Caco-2 (cell line): ENCODE data around the gene RBM39. TPM values are rescaled to one million over a fixed set of nuclear protein-coding genes. Genes with fewer than 3 reads are reported as not detected.

Experiments
- BruUV-seq: library from RNA; stranded (reverse); fragments of 400-500 nt; replicated peaks from 2 replicates; lab custom pipeline; 2021; lab: Mats Ljungman, UMichigan
- CTCF ChIA-PET: fragments of 300-600 bp; sonication (Branson Sonifier 250); formaldehyde crosslinking; loops from one replicate; lab custom pipeline; 2022; ENCODE audit warnings: antibody characterized with exemption; lab: Charles Lee
- POLR2A ChIA-PET: fragments of 300-600 bp; sonication (Branson Sonifier 250); formaldehyde crosslinking; loops from one replicate; lab custom pipeline; 2022; ENCODE audit warnings: antibody characterized with exemption; lab: Charles Lee
- DNase-seq, 2 experiments: peaks; one replicate each; pipeline versions ENCODE4 v3.0.0 to v3.0.0-alpha.2; 2020 to 2022
- H3K27me3 ChIP-seq: replicated peaks from 2 replicates; pipeline ENCODE4 v1.6.0; 2011; ENCODE audit warnings: low read length; ENCODE audit not compliant: control insufficient read depth, insufficient read depth
- H3K36me3 ChIP-seq: 2 replicates; pipeline ENCODE4 v1.5.1; 2011; ENCODE audit warnings: low read length; ENCODE audit not compliant: control insufficient read depth, insufficient read depth
- H3K4me1 ChIP-seq: fragments of 250-450 bp; sonication (Bioruptor Pico); 2 replicates; pipeline ENCODE4 v1.5.1; 2020; ENCODE audit warnings: mild to moderate bottlenecking
- H3K4me3 ChIP-seq: 2 replicates; pipeline ENCODE4 v1.5.1; 2011; ENCODE audit warnings: low read depth, mild to moderate bottlenecking, control low read depth, low read length
- H3K9me3 ChIP-seq: fragments of 250-450 bp; sonication (Bioruptor Pico); 2 replicates; pipeline ENCODE4 v1.5.1; 2020; ENCODE audit warnings: mild to moderate bottlenecking, moderate library complexity
- H3K27ac Mint-ChIP-seq: one replicate; pipeline ENCODE4 v1.8.0; 2022; ENCODE audit warnings: mixed read lengths; ENCODE audit not compliant: unreplicated experiment
- H3K27me3 Mint-ChIP-seq: one replicate; pipeline ENCODE4 v1.8.0; 2022; ENCODE audit warnings: mixed read lengths; ENCODE audit not compliant: insufficient read depth, unreplicated experiment
- H3K36me3 Mint-ChIP-seq: one replicate; pipeline ENCODE4 v1.8.0; 2022; ENCODE audit warnings: mild to moderate bottlenecking, mixed read lengths; ENCODE audit not compliant: insufficient read depth, unreplicated experiment
- H3K4me1 Mint-ChIP-seq: one replicate; pipeline ENCODE4 v1.8.0; 2022; ENCODE audit warnings: low read depth, mixed read lengths; ENCODE audit not compliant: unreplicated experiment
- H3K4me3 Mint-ChIP-seq: one replicate; pipeline ENCODE4 v1.8.0; 2022; ENCODE audit warnings: mild to moderate bottlenecking, moderate library complexity, mixed read lengths; ENCODE audit not compliant: unreplicated experiment
- H3K9me3 Mint-ChIP-seq: one replicate; pipeline ENCODE4 v1.8.0; 2022; ENCODE audit warnings: mixed read lengths; ENCODE audit not compliant: unreplicated experiment
- intact Hi-C: fragments of 100-400 bp; cut with micrococcal nuclease; formaldehyde crosslinking; loops from one replicate; pipeline ENCODE4 v1.10.0; 2022; ENCODE audit not compliant: unreplicated experiment
- total RNA-seq: library from RNA; stranded (reverse); gene quantifications from 2 replicates; pipeline ENCODE4 v1.2.3, GENCODE V29; 2022
- TF ChIP-seq, protein P1 (sequence below), 2 experiments: fragments of 200-600 bp in 1 of 2; IDR thresholded peaks; 1 replicate in 1 of 2; 2 replicates in 1 of 2; pipeline versions ENCODE4 v1.5.1 to v1.8.0; 2011 to 2022; ENCODE audit warnings: antibody characterized with exemption in 1 of 2, control low read depth in 1 of 2, inconsistent platforms in 1 of 2, low read depth in 1 of 2, low read length in 1 of 2, mild to moderate bottlenecking in 1 of 2, moderate library complexity in 1 of 2; ENCODE audit not compliant: insufficient read depth in 1 of 2, severe bottlenecking in 1 of 2, unreplicated experiment in 1 of 2

Gene RBM39
- total RNA-seq, 1 experiment from 2014 or later = 750 TPM

GRCh38 chr20:35774391-35774790 lies 32.3 kb upstream of the RBM39 start:
- no peaks in the 10 kb centered on the region for H3K9me3 ChIP-seq
- ChIA-PET CTCF (no interaction called here), POLR2A (interaction anchor here (1.8 kb wide), 1 partner anchor 32 kb away, joined by 8 read pairs; the partner anchor contains the start of gene RBM39)
- TF ChIP-seq, protein P1, sequence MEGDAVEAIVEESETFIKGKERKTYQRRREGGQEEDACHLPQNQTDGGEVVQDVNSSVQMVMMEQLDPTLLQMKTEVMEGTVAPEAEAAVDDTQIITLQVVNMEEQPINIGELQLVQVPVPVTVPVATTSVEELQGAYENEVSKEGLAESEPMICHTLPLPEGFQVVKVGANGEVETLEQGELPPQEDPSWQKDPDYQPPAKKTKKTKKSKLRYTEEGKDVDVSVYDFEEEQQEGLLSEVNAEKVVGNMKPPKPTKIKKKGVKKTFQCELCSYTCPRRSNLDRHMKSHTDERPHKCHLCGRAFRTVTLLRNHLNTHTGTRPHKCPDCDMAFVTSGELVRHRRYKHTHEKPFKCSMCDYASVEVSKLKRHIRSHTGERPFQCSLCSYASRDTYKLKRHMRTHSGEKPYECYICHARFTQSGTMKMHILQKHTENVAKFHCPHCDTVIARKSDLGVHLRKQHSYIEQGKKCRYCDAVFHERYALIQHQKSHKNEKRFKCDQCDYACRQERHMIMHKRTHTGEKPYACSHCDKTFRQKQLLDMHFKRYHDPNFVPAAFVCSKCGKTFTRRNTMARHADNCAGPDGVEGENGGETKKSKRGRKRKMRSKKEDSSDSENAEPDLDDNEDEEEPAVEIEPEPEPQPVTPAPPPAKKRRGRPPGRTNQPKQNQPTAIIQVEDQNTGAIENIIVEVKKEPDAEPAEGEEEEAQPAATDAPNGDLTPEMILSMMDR (IDR thresholded peaks at IDR 0.05; ENCODE audit: insufficient read depth in 1 of 2, low read depth in 1 of 2, low read length in 1 of 2, severe bottlenecking in 1 of 2, unreplicated experiment in 1 of 2) = no peak
- peaks cover 48% of the 10 kb centered on the region for H3K4me1 ChIP-seq
- Mint-ChIP-seq H3K36me3 (peaks cover 59% of the 10 kb centered on the region), H3K27ac (peak overlapping the region; percentile 90), H3K27me3 (no peaks in the 10 kb centered on the region), H3K4me1 (peaks cover 42% of the 10 kb centered on the region), H3K4me3 (peak overlapping the region; percentile 80), H3K9me3 (no peaks in the 10 kb centered on the region)
- no peak for DNase-seq
- no peaks in the 10 kb centered on the region for H3K27me3 ChIP-seq
- peaks cover 3% of the 10 kb centered on the region; the same call in 1 of the 2 replicates for H3K36me3 ChIP-seq
- no TSS peak for BruUV-seq
- intact Hi-C loops = loop anchor here (5.0 kb wide), 1 partner anchor 157 kb away; the partner anchor contains the start of gene SPAG4
- no peak overlapping the region for H3K4me3 ChIP-seq

DNA sequence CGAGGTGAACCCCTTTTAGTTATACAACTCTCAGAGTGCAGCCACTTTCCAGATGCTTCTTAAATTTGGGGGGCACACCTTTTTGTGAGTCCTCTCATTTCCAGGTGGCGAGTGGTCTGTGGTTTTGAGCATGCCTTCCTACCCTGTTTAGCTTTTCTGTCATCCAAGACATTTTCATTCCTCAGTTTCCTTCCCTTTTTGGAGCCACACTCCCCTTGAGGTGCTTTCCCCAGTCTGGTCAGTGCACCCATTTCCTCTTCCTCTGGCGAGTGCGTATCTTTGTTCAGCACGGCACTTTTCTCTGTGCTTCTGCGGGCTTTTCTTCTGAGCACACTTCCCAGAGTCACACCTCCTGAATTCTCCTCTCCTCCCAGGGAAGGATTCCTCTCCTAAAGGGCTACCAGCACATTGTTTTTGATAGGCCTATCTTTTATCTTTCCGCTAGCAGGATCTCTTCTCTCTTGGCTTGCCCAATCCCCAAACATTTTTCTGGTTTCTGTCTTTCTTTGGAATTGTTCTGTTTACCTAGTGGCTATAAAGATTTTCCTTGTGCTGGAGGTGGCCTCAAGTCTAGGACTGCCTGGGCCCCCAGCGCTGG lies 31.2 kb upstream of the RBM39 start:
- no TSS peak for BruUV-seq
- peak overlapping the region; percentile 80 for H3K4me3 Mint-ChIP-seq

DNA sequence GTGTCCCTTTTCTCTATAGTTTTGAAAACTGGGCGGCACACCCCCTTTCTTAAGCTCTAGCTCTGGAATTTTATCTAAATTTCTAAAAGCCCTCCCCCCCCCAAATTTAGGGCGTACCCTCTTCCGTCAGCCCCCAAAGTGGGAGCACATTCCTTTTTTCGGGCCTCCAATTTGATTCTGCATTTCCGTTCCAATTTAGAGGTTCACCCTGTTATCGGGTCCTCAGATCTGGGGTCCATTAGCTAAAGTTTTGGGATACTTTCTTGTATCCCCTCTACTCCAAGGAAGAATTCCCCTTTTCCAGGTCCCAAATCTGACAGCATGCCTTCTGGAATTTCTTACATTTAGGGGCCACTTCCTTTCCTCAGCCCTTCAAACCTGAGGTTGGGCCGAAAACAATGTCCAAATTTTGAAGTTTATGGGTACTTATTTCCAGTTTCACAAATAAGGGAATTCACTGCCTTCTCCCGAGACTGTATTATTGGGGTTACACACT lies 30.6 kb upstream of the RBM39 start:
- peaks cover 3% of the 10 kb centered on the region; the same call in 1 of the 2 replicates for H3K36me3 ChIP-seq
- peaks cover 61% of the 10 kb centered on the region for H3K4me1 ChIP-seq
- TSS peak; percentile 51 for BruUV-seq
- TF ChIP-seq, protein P1 (IDR thresholded peaks at IDR 0.05; ENCODE audit: insufficient read depth in 1 of 2, low read depth in 1 of 2, low read length in 1 of 2, severe bottlenecking in 1 of 2, unreplicated experiment in 1 of 2) = no peak
- H3K4me3 Mint-ChIP-seq = peak overlapping the region; percentile 80
- ChIA-PET POLR2A (interaction anchor here (0.5 to 3.1 kb wide), 9 partner anchors 18 to 733 kb away, joined by 3 to 161 read pairs (median 5); partner anchors contain the start of genes EIF6, RBM39, SCAND1 and SPAG4), CTCF (interaction anchor here (0.6 to 1.9 kb wide), 6 partner anchors 30 to 182 kb away, joined by 3 to 18 read pairs (median 4); partner anchors contain the start of genes RBM39 and SCAND1)
- H3K9me3 Mint-ChIP-seq = no peaks in the 10 kb centered on the region
- no peaks in the 10 kb centered on the region for H3K27me3 Mint-ChIP-seq
- intact Hi-C loops = loop anchor here (2.0 to 5.0 kb wide), 2 partner anchors 112 to 155 kb away; partner anchors contain the start of gene SPAG4
- peak overlapping the region; percentile 73 for H3K4me3 ChIP-seq
- no peaks in the 10 kb centered on the region for H3K27me3 ChIP-seq
- H3K9me3 ChIP-seq = no peaks in the 10 kb centered on the region
- no peak for DNase-seq
- H3K4me1 Mint-ChIP-seq = peaks cover 58% of the 10 kb centered on the region
- H3K36me3 Mint-ChIP-seq = peaks cover 54% of the 10 kb centered on the region
- peak overlapping the region; percentile 90 for H3K27ac Mint-ChIP-seq

More for the DNA sequence above, 31.2 kb upstream of the RBM39 start:
- ChIA-PET CTCF (no interaction called here), POLR2A (interaction anchor here (0.6 to 3.1 kb wide), 2 partner anchors 30 to 34 kb away, joined by 3 to 161 read pairs; partner anchors contain the start of gene RBM39)
- Mint-ChIP-seq H3K36me3 (peaks cover 54% of the 10 kb centered on the region), H3K4me1 (peaks cover 53% of the 10 kb centered on the region), H3K27me3 (no peaks in the 10 kb centered on the region), H3K9me3 (no peaks in the 10 kb centered on the region), H3K27ac (peak overlapping the region; percentile 90)
- peaks cover 59% of the 10 kb centered on the region for H3K4me1 ChIP-seq
- intact Hi-C loops = loop anchor here (2.0 to 5.0 kb wide), 2 partner anchors 112 to 156 kb away; partner anchors contain the start of gene SPAG4
- H3K4me3 ChIP-seq = peak overlapping the region; percentile 73
- TF ChIP-seq, protein P1 (IDR thresholded peaks at IDR 0.05; ENCODE audit: insufficient read depth in 1 of 2, low read depth in 1 of 2, low read length in 1 of 2, severe bottlenecking in 1 of 2, unreplicated experiment in 1 of 2) = peak in 1 of 2 experiments; percentile 10
- no peaks in the 10 kb centered on the region for H3K9me3 ChIP-seq
- peak; percentile 65 to 78 for DNase-seq
- H3K36me3 ChIP-seq = peaks cover 3% of the 10 kb centered on the region; the same call in 1 of the 2 replicates
- H3K27me3 ChIP-seq = no peaks in the 10 kb centered on the region
